ENCODE results near the gene RTN4RL1. TPM values are rescaled to one million over a fixed set of nuclear protein-coding genes. Genes with fewer than 3 reads are reported as not detected.

The RTN4RL1 gene
- total RNA-seq, 2 donors from 2014 or later: 5.4 to 8.0 TPM

GRCh38 chr17:2037155-2037554, 12.0 kb upstream of the RTN4RL1 start:
- no peaks in the 10 kb centered on the region for H3K27me3 ChIP-seq (replicated peaks; ENCODE audit: insufficient read depth)

GRCh38 chr17:2035541-2036488, 10.7 kb upstream of the RTN4RL1 start:
- Histone ChIP-seq H3K4me3 (no peak overlapping the region), H3K27ac (no peak overlapping the region), H3K27me3 (replicated peaks; ENCODE audit: insufficient read depth) (no peaks in the 10 kb centered on the region), H3K4me1 (ENCODE audit: control insufficient read depth in 1 of 2, low read depth in 2 of 2) (peaks cover 3 to 12% of the 10 kb centered on the region in 2 donors), H3K36me3 (peaks cover 19% of the 10 kb centered on the region), H3K9me3 (no peaks in the 10 kb centered on the region)
- TF ChIP-seq CTCF (IDR thresholded peaks at IDR 0.05): no peak
- ATAC-seq (ENCODE audit: insufficient number of reproducible peaks, low FRiP score, low read depth) (no peak), DNase-seq (ENCODE audit: low spot score) (no peak)

More at GRCh38 chr17:2037155-2037554, 12.0 kb upstream of the RTN4RL1 start:
- ATAC-seq (ENCODE audit: insufficient number of reproducible peaks, low FRiP score, low read depth) (no peak), DNase-seq (ENCODE audit: low spot score) (no peak)
- Histone ChIP-seq H3K9me3 (no peaks in the 10 kb centered on the region), H3K27ac (no peak overlapping the region), H3K36me3 (peaks cover 19% of the 10 kb centered on the region), H3K4me3 (no peak overlapping the region), H3K4me1 (ENCODE audit: control insufficient read depth in 1 of 2, low read depth in 2 of 2) (peaks cover 0 to 7% of the 10 kb centered on the region in 2 donors)
- TF ChIP-seq CTCF (IDR thresholded peaks at IDR 0.05): no peak

GRCh38 chr17:2034806-2035540, 9.8 kb upstream of the RTN4RL1 start:
- H3K27me3 ChIP-seq (replicated peaks; ENCODE audit: insufficient read depth): no peaks in the 10 kb centered on the region
- H3K9me3 ChIP-seq: no peaks in the 10 kb centered on the region
- H3K4me1 ChIP-seq (ENCODE audit: control insufficient read depth in 1 of 2, low read depth in 2 of 2): peaks cover 4 to 14% of the 10 kb centered on the region in 2 donors
- ATAC-seq (ENCODE audit: insufficient number of reproducible peaks, low FRiP score, low read depth): no peak
- no peak for DNase-seq (ENCODE audit: low spot score)
- no peak for TF ChIP-seq CTCF (IDR thresholded peaks at IDR 0.05)
- H3K27ac ChIP-seq: no peak overlapping the region
- no peak overlapping the region for H3K4me3 ChIP-seq
- H3K36me3 ChIP-seq: peaks cover 19% of the 10 kb centered on the region

GRCh38 chr17:2034157-2034556, 9.0 kb upstream of the RTN4RL1 start:
- no peak for DNase-seq (ENCODE audit: low spot score)
- no peak for TF ChIP-seq CTCF (IDR thresholded peaks at IDR 0.05)
- Histone ChIP-seq H3K27me3 (replicated peaks; ENCODE audit: insufficient read depth) (no peaks in the 10 kb centered on the region), H3K4me3 (no peak overlapping the region), H3K36me3 (peaks cover 19% of the 10 kb centered on the region), H3K27ac (no peak overlapping the region), H3K4me1 (ENCODE audit: control insufficient read depth in 1 of 2, low read depth in 2 of 2) (peaks cover 4 to 19% of the 10 kb centered on the region in 2 donors), H3K9me3 (no peaks in the 10 kb centered on the region)
- ATAC-seq (ENCODE audit: insufficient number of reproducible peaks, low FRiP score, low read depth): no peak

GRCh38 chr17:2033153-2033552, 8.0 kb upstream of the RTN4RL1 start:
- TF ChIP-seq CTCF (IDR thresholded peaks at IDR 0.05): no peak
- Histone ChIP-seq H3K4me1 (ENCODE audit: control insufficient read depth in 1 of 2, low read depth in 2 of 2) (peaks cover 4 to 22% of the 10 kb centered on the region in 2 donors), H3K27ac (no peak overlapping the region), H3K4me3 (no peak overlapping the region), H3K9me3 (no peaks in the 10 kb centered on the region), H3K27me3 (replicated peaks; ENCODE audit: insufficient read depth) (no peaks in the 10 kb centered on the region), H3K36me3 (peaks cover 19% of the 10 kb centered on the region)
- no peak for ATAC-seq (ENCODE audit: insufficient number of reproducible peaks, low FRiP score, low read depth)
- DNase-seq (ENCODE audit: low spot score): no peak
